IMR-90 (cell line): ENCODE measurements around the gene MIXL1. TPM values are rescaled to one million over a fixed set of nuclear protein-coding genes. Genes with fewer than 3 reads are reported as not detected.

Source experiments
- ATAC-seq: fragments of 200-7000 bp; cut with Tn5 transposase; 2 replicates; pipeline ENCODE4 v1.9.1; 2020; ENCODE audit warnings: low read depth, mild to moderate bottlenecking, moderate library complexity
- BruUV-seq: library from RNA; stranded (reverse); fragments of 400-500 nt; replicated peaks from 2 replicates; lab custom pipeline; 2021; lab: Mats Ljungman, UMichigan
- CTCF ChIA-PET: fragments of 300-600 bp; formaldehyde crosslinking; extraction: SDS; loops from one replicate; lab custom pipeline; 2021; ENCODE audit warnings: antibody characterized with exemption; lab: Yijun Ruan, JAX
- POLR2A ChIA-PET: fragments of 300-600 bp; sonication (Branson Sonifier 250); formaldehyde crosslinking; loops from one replicate; lab custom pipeline; 2022; ENCODE audit warnings: antibody characterized with exemption; ENCODE audit not compliant: unreplicated experiment; lab: Charles Lee
- DNase-seq: peaks from one replicate; pipeline ENCODE4 v3.0.0; 2013
- H2AFZ ChIP-seq: replicated peaks from 2 replicates; pipeline ENCODE3; 2013; ENCODE audit warnings: low read length, mild to moderate bottlenecking; ENCODE audit not compliant: poor library complexity
- H2AK5ac ChIP-seq: 2 replicates; pipeline ENCODE4 v1.6.1; 2013; ENCODE audit warnings: low read depth, low read length, inconsistent platforms
- H2AK9ac ChIP-seq: replicated peaks from 2 replicates; pipeline ENCODE3; 2013; ENCODE audit warnings: mild to moderate bottlenecking, low read depth, low read length, moderate library complexity; ENCODE audit not compliant: poor library complexity
- H2BK120ac ChIP-seq: 2 replicates; pipeline ENCODE4 v1.6.1; 2013; ENCODE audit warnings: low read depth, low read length, inconsistent platforms
- H2BK15ac ChIP-seq: 3 replicates; pipeline ENCODE4 v1.6.1; 2013; ENCODE audit warnings: low read depth, low read length, inconsistent platforms
- H2BK20ac ChIP-seq: 2 replicates; pipeline ENCODE4 v1.6.1; 2013; ENCODE audit warnings: low read depth, mild to moderate bottlenecking, inconsistent platforms, low read length, moderate library complexity
- H2BK5ac ChIP-seq: 2 replicates; pipeline ENCODE4 v1.6.1; 2013; ENCODE audit warnings: mild to moderate bottlenecking, low read depth, low read length, inconsistent platforms; ENCODE audit not compliant: poor library complexity, severe bottlenecking
- H3K14ac ChIP-seq: replicated peaks from 2 replicates; pipeline ENCODE4 v1.6.1; 2013; ENCODE audit warnings: low read depth, low read length, inconsistent platforms
- H3K18ac ChIP-seq: 2 replicates; pipeline ENCODE4 v1.6.1; 2013; ENCODE audit warnings: low read depth, low read length, control low read depth
- H3K23ac ChIP-seq: 2 replicates; pipeline ENCODE4 v1.6.1; 2013; ENCODE audit warnings: low read depth, low read length, inconsistent platforms
- H3K27ac ChIP-seq: 2 replicates; pipeline ENCODE4 v1.5.1; 2013; ENCODE audit warnings: mild to moderate bottlenecking, control low read depth, low read length; ENCODE audit not compliant: insufficient read depth
- H3K27me3 ChIP-seq: 2 replicates; pipeline ENCODE4 v1.6.1; 2013; ENCODE audit warnings: low read length; ENCODE audit not compliant: control insufficient read depth, insufficient read depth
- H3K36me3 ChIP-seq: 2 replicates; pipeline ENCODE4 v1.6.1; 2013; ENCODE audit warnings: low read length, mixed read lengths; ENCODE audit not compliant: control insufficient read depth, insufficient read depth
- H3K4ac ChIP-seq: 2 replicates; pipeline ENCODE4 v1.6.1; 2013; ENCODE audit warnings: low read depth, low read length, inconsistent platforms
- H3K4me1 ChIP-seq: 2 replicates; pipeline ENCODE4 v1.6.1; 2013; ENCODE audit warnings: low read length, mixed read lengths; ENCODE audit not compliant: control insufficient read depth, insufficient read depth
- H3K4me2 ChIP-seq: 2 replicates; pipeline ENCODE4 v1.6.1; 2013; ENCODE audit warnings: low read depth, mild to moderate bottlenecking, control low read depth, low read length, moderate library complexity
- H3K4me3 ChIP-seq: 2 replicates; pipeline ENCODE4 v1.5.1; 2013; ENCODE audit warnings: low read depth, mild to moderate bottlenecking, control low read depth, low read length, moderate library complexity; ENCODE audit not compliant: insufficient read depth
- H3K56ac ChIP-seq: 2 replicates; pipeline ENCODE4 v1.6.1; 2013; ENCODE audit warnings: low read length, inconsistent platforms; ENCODE audit not compliant: insufficient read depth; ENCODE audit errors: extremely low read depth
- H3K79me1 ChIP-seq, 2 experiments: 2 replicates each; pipeline ENCODE4 v1.6.1; 2013; ENCODE audit warnings: low read length in 2 of 2, inconsistent platforms in 1 of 2, low read depth in 1 of 2
- H3K9ac ChIP-seq: 2 replicates; pipeline ENCODE4 v1.6.1; 2013; ENCODE audit warnings: low read depth, low read length, control low read depth
- H3K9me1 ChIP-seq: 2 replicates; pipeline ENCODE4 v1.6.1; 2013; ENCODE audit warnings: low read length, inconsistent platforms; ENCODE audit not compliant: insufficient read depth
- H3K9me3 ChIP-seq: 2 replicates; pipeline ENCODE4 v1.6.1; 2013; ENCODE audit warnings: low read length; ENCODE audit not compliant: control insufficient read depth, insufficient read depth
- H4K20me1 ChIP-seq: 2 replicates; pipeline ENCODE4 v1.6.1; 2013; ENCODE audit warnings: low read length, inconsistent platforms; ENCODE audit not compliant: insufficient read depth
- H4K5ac ChIP-seq: 2 replicates; pipeline ENCODE4 v1.6.1; 2013; ENCODE audit warnings: mild to moderate bottlenecking, low read depth, low read length, control low read depth
- H4K8ac ChIP-seq, 2 experiments: 2 replicates each; pipeline ENCODE4 v1.6.1; 2013; ENCODE audit warnings: low read depth in 2 of 2, low read length in 2 of 2, control low read depth in 1 of 2, inconsistent platforms in 1 of 2
- H4K91ac ChIP-seq: 2 replicates; pipeline ENCODE4 v1.6.1; 2013; ENCODE audit warnings: low read depth, low read length, inconsistent platforms; ENCODE audit not compliant: insufficient read depth
- CEBPB ChIP-seq: IDR thresholded peaks from 2 replicates; pipeline ENCODE4 v1.6.1; 2012; ENCODE audit warnings: low read depth, low read length, improper control_type of control experiment
- CTCF ChIP-seq: conservative IDR thresholded peaks from 2 replicates; pipeline ENCODE4 v1.5.1; 2012; ENCODE audit warnings: mild to moderate bottlenecking, low read depth, low read length, improper control_type of control experiment
- MAFK ChIP-seq: IDR thresholded peaks from 2 replicates; pipeline ENCODE4 v1.6.1; 2012; ENCODE audit warnings: low read depth, low read length, improper control_type of control experiment
- MXI1 ChIP-seq: IDR thresholded peaks from 2 replicates; pipeline ENCODE4 v1.6.1; 2012; ENCODE audit warnings: low read depth, mild to moderate bottlenecking, low read length, moderate library complexity, borderline replicate concordance
- NFE2L2 ChIP-seq: fragments of 150-350 bp; IDR thresholded peaks from 2 replicates; pipeline ENCODE4 v1.6.1; 2016; ENCODE audit warnings: low read depth, mild to moderate bottlenecking, low read length
- RAD21 ChIP-seq: IDR thresholded peaks from 2 replicates; pipeline ENCODE4 v1.6.1; 2012; ENCODE audit warnings: low read length, improper control_type of control experiment
- RFX5 ChIP-seq: IDR thresholded peaks from 2 replicates; pipeline ENCODE4 v1.8.0; 2012; ENCODE audit warnings: low read depth, mild to moderate bottlenecking, low read length, moderate library complexity
- SMC3 ChIP-seq: fragments of 150-350 bp; IDR thresholded peaks from 2 replicates; pipeline ENCODE4 v1.6.1; 2016; ENCODE audit warnings: low read depth, mild to moderate bottlenecking, antibody characterized with exemption, low read length, moderate library complexity
- WGBS, 2 experiments: methylation state at CpG; one replicate each; pipeline versions ENCODE4 v1.1.5 to v1.1.7; 2013; ENCODE audit warnings: missing lambda C conversion rate in 2 of 2; ENCODE audit not compliant: insufficient read length in 1 of 2; ENCODE audit errors: extremely low coverage in 2 of 2; 5-methylcytosine and 5-hydroxymethylcytosine counted together
- dilution Hi-C: fragments of 300-500 bp; cut with HindIII; formaldehyde crosslinking; loops from one replicate; pipeline ENCODE4 v1.14.3; 2018; ENCODE audit warnings: low sequenced_read_pairs; ENCODE audit not compliant: unreplicated experiment
- in situ Hi-C: fragments of 300-500 bp; cut with MboI; formaldehyde crosslinking; loops from 3 replicates; pipeline ENCODE4 v1.14.3; 2019; ENCODE audit warnings: low sequenced_read_pairs, inconsistent platforms, mixed read lengths
- intact Hi-C: fragments of 100-400 bp; cut with micrococcal nuclease; formaldehyde crosslinking; loops from 2 replicates; pipeline ENCODE4 v1.10.0; 2022
- polyA plus RNA-seq, 3 experiments: library from polyadenylated mRNA; depleted of rRNA; stranded (reverse); fragments of >200 nt; gene quantifications; 2 replicates each; pipeline ENCODE4 v1.2.3, GENCODE V29; 2012; ENCODE audit warnings: low replicate concordance in 1 of 3
- total RNA-seq: library from RNA; depleted of rRNA; stranded (reverse); fragments of >200 nt; gene quantifications from 2 replicates; pipeline ENCODE4 v1.2.3, GENCODE V29; 2012

Gene MIXL1
- total and polyA plus RNA-seq, 2 of the 4 experiments (the other 2 are of a cell fraction) = not detected

DNA sequence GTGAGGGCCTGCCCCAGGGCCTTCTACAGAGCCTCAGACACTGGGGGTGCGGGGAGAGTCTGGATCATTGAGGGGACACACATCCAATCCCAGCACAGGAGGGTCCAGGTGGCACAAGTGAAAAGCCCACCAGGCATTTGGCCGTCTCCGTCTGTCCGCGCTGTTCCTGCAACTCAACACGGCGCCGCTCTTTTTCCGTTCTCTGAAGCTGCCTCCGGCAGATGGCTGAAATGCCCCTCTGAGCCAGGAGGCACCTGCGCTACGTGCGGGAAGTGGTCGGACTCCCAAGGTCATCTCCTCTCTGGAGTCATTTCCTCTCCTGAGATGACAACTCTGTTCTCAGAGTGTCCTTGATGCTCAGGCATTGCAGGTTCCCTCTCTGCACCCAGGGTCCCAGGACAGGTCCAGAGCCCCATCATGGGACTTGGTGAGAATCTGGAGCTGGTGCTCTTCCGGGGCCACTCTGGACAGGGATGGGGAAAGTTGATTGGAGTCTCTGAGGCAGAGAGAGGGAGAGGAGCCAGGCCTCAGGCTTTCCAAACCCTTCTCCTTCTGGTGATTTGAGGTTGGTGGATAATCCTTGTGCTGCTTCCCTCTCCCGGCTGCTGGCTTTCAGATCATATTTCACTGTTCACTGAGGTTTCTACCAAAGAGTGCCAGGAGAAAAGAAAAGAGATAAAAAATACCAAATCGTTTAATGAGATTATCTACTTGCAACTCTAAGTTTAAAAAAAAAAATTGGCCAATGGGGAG is 14.0 kb upstream of the MIXL1 start (continued):
- TF ChIP-seq MXI1 = no peak

DNA sequence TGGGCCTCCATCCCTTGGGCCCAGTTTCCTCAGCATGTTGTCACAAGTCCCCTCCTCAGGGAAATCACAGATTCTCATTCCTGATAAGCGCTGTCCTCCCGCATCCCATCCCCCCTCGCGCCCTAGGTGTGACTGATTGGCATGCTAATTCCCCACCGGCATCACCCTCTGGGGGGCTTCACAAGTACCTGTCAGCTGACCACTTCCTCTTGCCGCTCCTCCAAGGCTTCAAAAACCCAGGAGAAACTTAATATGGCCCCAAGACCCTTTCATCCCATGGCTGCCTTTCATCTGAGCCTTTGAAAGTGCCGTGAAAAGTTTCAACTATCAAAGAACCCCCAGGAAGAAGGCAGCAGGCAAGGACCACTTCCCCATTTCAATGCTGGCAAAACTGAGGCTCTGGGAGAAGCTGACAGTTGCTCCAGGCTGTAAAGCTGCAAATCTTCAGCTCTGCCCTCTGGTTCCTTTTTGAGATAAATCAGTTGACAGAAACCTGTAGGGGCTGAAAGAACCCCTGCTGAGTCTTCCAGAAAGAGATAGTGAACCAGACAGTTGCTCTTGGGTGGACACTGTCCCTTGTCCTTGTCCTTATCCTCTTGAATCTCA is 12.8 kb upstream of the MIXL1 start:
- H3K36me3 ChIP-seq = no peaks in the 10 kb centered on the region
- peaks cover 29% of the 10 kb centered on the region for H3K27me3 ChIP-seq
- H2BK15ac ChIP-seq = no peak overlapping the region
- no peak overlapping the region for H3K4me3 ChIP-seq
- no peak overlapping the region for H2AK5ac ChIP-seq
- TF ChIP-seq CTCF (no peak), CEBPB (no peak), SMC3 (no peak), RFX5 (no peak), NFE2L2 (no peak), RAD21 (no peak), MAFK (no peak)
- H2AFZ ChIP-seq = no peak overlapping the region
- ChIA-PET CTCF (interaction anchor here (0.6 to 0.9 kb wide), 2 partner anchors 14 to 85 kb away, joined by 3 read pairs; no protein-coding TSS in a partner anchor), POLR2A (no interaction called here)
- H4K91ac ChIP-seq = no peak overlapping the region
- H3K9ac ChIP-seq = no peak overlapping the region
- no peaks in the 10 kb centered on the region for H3K4me1 ChIP-seq
- H3K9me1 ChIP-seq = no peaks in the 10 kb centered on the region
- H2BK5ac ChIP-seq = no peak overlapping the region
- 31% methylated on average over 2 of the region's 7 CpGs; no CpG with 5 or more reads in 1 of the 2 experiments for WGBS, 2 experiments
- H2BK120ac ChIP-seq = no peak overlapping the region
- peak overlapping the region; percentile 5 for H2AK9ac ChIP-seq
- in situ Hi-C loops (no loop called here), intact Hi-C loops (no loop called here), dilution Hi-C loops (no loop called here)
- H4K8ac ChIP-seq = no peak overlapping the region
- no peak overlapping the region for H3K4ac ChIP-seq
- H4K5ac ChIP-seq = no peak overlapping the region
- no peak overlapping the region for H3K14ac ChIP-seq
- BruUV-seq = no TSS peak
- ATAC-seq (no peak), DNase-seq (no peak)
- H3K56ac ChIP-seq = no peak overlapping the region
- no peaks in the 10 kb centered on the region for H3K79me1 ChIP-seq
- H3K9me3 ChIP-seq = no peaks in the 10 kb centered on the region
- H3K4me2 ChIP-seq = no peak overlapping the region
- no peak overlapping the region for H3K23ac ChIP-seq
- H3K18ac ChIP-seq = no peak overlapping the region
- H3K27ac ChIP-seq = no peak overlapping the region
- no peak overlapping the region for H2BK20ac ChIP-seq
- H4K20me1 ChIP-seq = no peaks in the 10 kb centered on the region
